Osteoblast (primary cell): ENCODE data around the gene PIK3AP1. TPM values are rescaled to one million over a fixed set of nuclear protein-coding genes. Genes with fewer than 3 reads are reported as not detected.
"Not testable (repeated sequence)": the region's sequence is repeated elsewhere in the genome, so short reads cannot be mapped to it uniquely, and the experiment has no call there.

Experiments used
- DNase-seq: peaks from one replicate; pipeline ENCODE4 v3.0.0; 2011; ENCODE audit warnings: low spot score, mixed read lengths; ENCODE audit not compliant: insufficient read length; ENCODE audit errors: missing footprints
- H2AFZ ChIP-seq: 2 replicates; pipeline ENCODE4 v1.6.0; 2011; ENCODE audit warnings: mild to moderate bottlenecking, low read length
- H3K27ac ChIP-seq: 2 replicates; pipeline ENCODE4 v1.5.1; 2011; ENCODE audit warnings: mild to moderate bottlenecking, low read depth, low read length, moderate library complexity
- H3K27me3 ChIP-seq: 2 replicates; pipeline ENCODE4 v1.6.0; 2012; ENCODE audit warnings: mild to moderate bottlenecking, control low read depth, inconsistent platforms, low read length, moderate library complexity; ENCODE audit not compliant: insufficient read depth
- H3K36me3 ChIP-seq: 2 replicates; pipeline ENCODE4 v1.5.1; 2011; ENCODE audit warnings: mild to moderate bottlenecking, low read length, control low read depth, moderate library complexity; ENCODE audit not compliant: insufficient read depth
- H3K4me1 ChIP-seq: 2 replicates; pipeline ENCODE4 v1.5.1; 2011; ENCODE audit warnings: mild to moderate bottlenecking, low read length, control low read depth, moderate library complexity; ENCODE audit not compliant: insufficient read depth
- H3K4me2 ChIP-seq: 2 replicates; pipeline ENCODE4 v1.6.0; 2011; ENCODE audit warnings: mild to moderate bottlenecking, low read length; ENCODE audit not compliant: insufficient read depth
- H3K4me3 ChIP-seq: fragments of 200-600 bp; sonication (generic); 3 replicates; pipeline ENCODE4 v1.5.1; 2012; ENCODE audit warnings: mild to moderate bottlenecking, low read length, inconsistent platforms; ENCODE audit not compliant: insufficient read depth
- H3K79me2 ChIP-seq: 2 replicates; pipeline ENCODE4 v1.6.0; 2012; ENCODE audit warnings: mild to moderate bottlenecking, low read length, control low read depth, inconsistent platforms; ENCODE audit not compliant: insufficient read depth
- H3K9me3 ChIP-seq: 2 replicates; pipeline ENCODE4 v1.5.1; 2011; ENCODE audit warnings: low read depth, low read length, control low read depth
- H4K20me1 ChIP-seq: 2 replicates; pipeline ENCODE4 v1.6.0; 2012; ENCODE audit warnings: mild to moderate bottlenecking, low read length, control low read depth; ENCODE audit not compliant: insufficient read depth
- total RNA-seq: library from RNA; depleted of rRNA; stranded (reverse); fragments of >200 nt; gene quantifications from 2 replicates; pipeline ENCODE4 v1.2.3, GENCODE V29; 2012
- TF ChIP-seq, protein P1 (sequence below): IDR thresholded peaks from 2 replicates; pipeline ENCODE4 v1.5.1; 2011; ENCODE audit warnings: mild to moderate bottlenecking, low read depth, low read length, moderate library complexity; ENCODE audit errors: extremely low read depth

Gene PIK3AP1
- total RNA-seq, 1 donor = 0.36 TPM

DNA sequence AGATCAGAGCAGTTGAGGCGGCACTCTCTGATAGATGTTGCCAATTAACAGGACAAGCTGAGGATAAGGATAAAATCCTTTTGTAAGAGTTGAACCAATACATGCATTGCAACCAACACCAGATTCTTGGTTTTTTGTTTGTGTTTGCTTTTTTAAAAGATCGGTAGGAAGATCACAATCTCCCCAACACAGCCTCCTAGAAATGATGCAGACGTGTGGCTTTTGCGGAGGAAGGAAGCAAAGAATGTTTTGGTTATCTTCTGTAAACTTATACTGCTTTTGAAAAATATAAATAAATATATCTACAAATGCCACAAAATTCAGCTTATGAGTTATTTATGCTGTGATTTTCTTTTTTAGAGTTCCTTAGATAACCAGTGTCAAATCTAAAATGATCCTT lies 35.5 kb downstream of the PIK3AP1 start:
- Histone ChIP-seq H3K4me1 (no peaks in the 10 kb centered on the region), H3K27me3 (no peaks in the 10 kb centered on the region), H3K9me3 (no peaks in the 10 kb centered on the region), H2AFZ (no peak overlapping the region), H3K4me3 (no peak overlapping the region), H3K4me2 (no peak overlapping the region), H4K20me1 (no peaks in the 10 kb centered on the region), H3K27ac (no peak overlapping the region), H3K79me2 (no peaks in the 10 kb centered on the region), H3K36me3 (no peaks in the 10 kb centered on the region)
- no peak for DNase-seq
- TF ChIP-seq, protein P1, sequence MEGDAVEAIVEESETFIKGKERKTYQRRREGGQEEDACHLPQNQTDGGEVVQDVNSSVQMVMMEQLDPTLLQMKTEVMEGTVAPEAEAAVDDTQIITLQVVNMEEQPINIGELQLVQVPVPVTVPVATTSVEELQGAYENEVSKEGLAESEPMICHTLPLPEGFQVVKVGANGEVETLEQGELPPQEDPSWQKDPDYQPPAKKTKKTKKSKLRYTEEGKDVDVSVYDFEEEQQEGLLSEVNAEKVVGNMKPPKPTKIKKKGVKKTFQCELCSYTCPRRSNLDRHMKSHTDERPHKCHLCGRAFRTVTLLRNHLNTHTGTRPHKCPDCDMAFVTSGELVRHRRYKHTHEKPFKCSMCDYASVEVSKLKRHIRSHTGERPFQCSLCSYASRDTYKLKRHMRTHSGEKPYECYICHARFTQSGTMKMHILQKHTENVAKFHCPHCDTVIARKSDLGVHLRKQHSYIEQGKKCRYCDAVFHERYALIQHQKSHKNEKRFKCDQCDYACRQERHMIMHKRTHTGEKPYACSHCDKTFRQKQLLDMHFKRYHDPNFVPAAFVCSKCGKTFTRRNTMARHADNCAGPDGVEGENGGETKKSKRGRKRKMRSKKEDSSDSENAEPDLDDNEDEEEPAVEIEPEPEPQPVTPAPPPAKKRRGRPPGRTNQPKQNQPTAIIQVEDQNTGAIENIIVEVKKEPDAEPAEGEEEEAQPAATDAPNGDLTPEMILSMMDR = no peak

DNA sequence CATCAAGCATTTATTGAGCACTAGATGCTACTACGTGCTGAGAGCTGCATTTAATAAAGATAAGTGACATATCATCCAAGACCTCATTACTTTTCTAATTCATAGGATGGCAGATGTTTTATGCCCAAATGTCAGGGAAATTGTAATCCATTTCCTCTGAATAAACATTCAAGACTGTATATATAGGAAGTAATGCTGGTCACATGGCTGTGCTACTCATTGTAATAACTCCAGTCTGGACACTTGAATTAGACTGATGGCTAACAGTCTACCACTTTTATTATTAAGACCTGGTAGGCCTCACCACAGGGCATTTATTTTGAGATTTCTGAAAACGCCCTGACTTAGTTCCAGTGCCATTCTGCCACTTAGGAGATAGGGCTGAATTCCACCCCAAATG lies 36.6 kb downstream of the PIK3AP1 start:
- Histone ChIP-seq H3K4me3 (no peak overlapping the region), H2AFZ (no peak overlapping the region), H3K9me3 (no peaks in the 10 kb centered on the region), H4K20me1 (no peaks in the 10 kb centered on the region), H3K36me3 (no peaks in the 10 kb centered on the region), H3K4me2 (no peak overlapping the region), H3K79me2 (no peaks in the 10 kb centered on the region), H3K4me1 (no peaks in the 10 kb centered on the region), H3K27me3 (no peaks in the 10 kb centered on the region), H3K27ac (no peak overlapping the region)
- DNase-seq = no peak
- TF ChIP-seq, protein P1 = no peak

DNA sequence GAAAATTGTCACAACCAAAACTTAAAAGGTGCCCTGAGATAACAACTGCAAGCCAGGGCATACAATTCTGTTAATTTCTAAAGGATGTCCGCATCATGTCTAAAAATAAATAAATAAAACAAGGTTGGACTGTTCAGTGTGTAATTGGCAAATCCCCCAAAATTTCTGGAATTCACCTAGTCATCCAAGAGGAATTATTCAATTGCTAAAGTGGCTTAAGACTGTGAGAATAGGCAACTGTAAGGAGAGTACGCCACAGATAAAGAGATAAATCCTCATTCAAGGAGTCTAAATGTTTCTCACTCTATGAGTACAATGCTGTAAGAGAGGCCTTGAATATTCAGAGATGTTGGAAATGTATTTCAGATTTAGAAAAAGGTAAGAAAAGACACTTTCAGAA lies 37.2 kb downstream of the PIK3AP1 start:
- no peak for DNase-seq
- no peak overlapping the region for H3K27ac ChIP-seq
- TF ChIP-seq, protein P1 = no peak
- H3K36me3 ChIP-seq = no peaks in the 10 kb centered on the region
- no peak overlapping the region for H3K4me2 ChIP-seq
- H3K27me3 ChIP-seq = no peaks in the 10 kb centered on the region
- no peak overlapping the region for H3K4me3 ChIP-seq
- H3K4me1 ChIP-seq = no peaks in the 10 kb centered on the region
- H3K9me3 ChIP-seq = no peaks in the 10 kb centered on the region
- H2AFZ ChIP-seq = no peak overlapping the region
- no peaks in the 10 kb centered on the region for H4K20me1 ChIP-seq
- H3K79me2 ChIP-seq = no peaks in the 10 kb centered on the region

DNA sequence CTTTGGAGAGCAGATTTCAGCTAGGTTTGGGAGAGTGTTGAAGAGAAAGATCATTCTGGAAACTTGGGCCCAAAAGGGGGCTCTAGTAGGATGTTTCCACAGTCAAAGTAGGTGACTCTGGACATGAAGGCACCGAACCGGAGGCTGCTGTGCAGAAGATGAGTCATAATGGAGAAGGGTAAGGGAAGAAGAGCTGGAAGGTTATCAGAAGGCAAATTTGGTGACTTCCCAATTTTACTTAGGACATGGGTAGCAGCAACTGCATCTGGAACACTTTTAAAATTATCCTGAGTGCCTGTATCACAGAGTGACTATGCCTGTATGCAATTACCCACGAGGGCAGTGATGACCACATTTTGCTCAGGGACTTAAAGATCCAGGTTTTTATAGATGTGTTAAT lies 38.8 kb downstream of the PIK3AP1 start:
- TF ChIP-seq, protein P1 = no peak
- H3K27me3 ChIP-seq = no peaks in the 10 kb centered on the region
- H4K20me1 ChIP-seq = no peaks in the 10 kb centered on the region
- no peak overlapping the region for H2AFZ ChIP-seq
- H3K79me2 ChIP-seq = no peaks in the 10 kb centered on the region
- H3K9me3 ChIP-seq = no peaks in the 10 kb centered on the region
- H3K36me3 ChIP-seq = no peaks in the 10 kb centered on the region
- H3K4me1 ChIP-seq = no peaks in the 10 kb centered on the region
- no peak overlapping the region for H3K27ac ChIP-seq
- DNase-seq = no peak
- no peak overlapping the region for H3K4me2 ChIP-seq
- no peak overlapping the region for H3K4me3 ChIP-seq

DNA sequence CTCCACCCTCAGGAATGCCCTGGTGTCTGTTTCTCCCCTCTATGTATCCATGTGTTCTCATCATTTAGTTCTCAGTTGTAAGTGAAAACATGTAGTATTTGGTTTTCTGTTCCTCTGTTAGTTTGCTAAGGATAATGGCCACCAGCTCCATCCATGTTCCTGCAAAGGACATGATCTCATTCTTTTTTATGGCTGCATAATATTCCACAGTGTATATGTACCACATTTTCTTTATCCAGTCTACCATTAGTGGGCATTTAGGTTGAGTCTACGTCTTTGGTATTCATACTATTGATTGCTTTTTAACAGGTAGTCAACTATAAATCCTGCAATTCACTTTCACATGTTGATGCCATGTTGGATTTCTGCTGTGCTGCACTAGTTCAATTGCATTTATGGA lies 39.9 kb downstream of the PIK3AP1 start:
- H3K27me3 ChIP-seq, DNase-seq, H3K36me3 ChIP-seq, H3K4me3 ChIP-seq, H4K20me1 ChIP-seq, H3K4me2 ChIP-seq, H3K9me3 ChIP-seq, H3K4me1 ChIP-seq, H3K27ac ChIP-seq, H2AFZ ChIP-seq, H3K79me2 ChIP-seq: not testable (repeated sequence)
